WTC11 (cell line): Measurements from ENCODE around the gene MPST.

Source experiments
- EMX1 ChIP-seq: fragments of 250-450 bp; sonication (Bioruptor Pico); IDR thresholded peaks from 2 replicates; pipeline ENCODE4 v1.8.0; 2021; ENCODE audit warnings: mild to moderate bottlenecking
- ESRRA ChIP-seq: sonication (generic); formaldehyde crosslinking; IDR thresholded peaks from 2 replicates; pipeline ENCODE4 v1.8.1; 2022; ENCODE audit warnings: mild to moderate bottlenecking, missing genetic modification reagents, borderline replicate concordance
- ETV6 ChIP-seq: sonication (generic); formaldehyde crosslinking; IDR thresholded peaks from 2 replicates; pipeline ENCODE4 v1.8.1; 2022; ENCODE audit warnings: mild to moderate bottlenecking, missing genetic modification reagents
- FOXJ3 ChIP-seq: sonication (generic); formaldehyde crosslinking; IDR thresholded peaks from 2 replicates; pipeline ENCODE4 v1.9.0; 2021; ENCODE audit warnings: missing genetic modification reagents, mild to moderate bottlenecking, borderline replicate concordance
- JAZF1 ChIP-seq: fragments of 250-450 bp; sonication (Bioruptor Pico); IDR thresholded peaks from 2 replicates; pipeline ENCODE4 v1.9.0; 2021; ENCODE audit warnings: moderate library complexity, mild to moderate bottlenecking, inconsistent platforms
- NR1H2 ChIP-seq: sonication (generic); formaldehyde crosslinking; IDR thresholded peaks from 2 replicates; pipeline ENCODE4 v1.9.0; 2021; ENCODE audit warnings: mild to moderate bottlenecking, moderate library complexity, missing genetic modification reagents
- TCF7 ChIP-seq: sonication (generic); formaldehyde crosslinking; IDR thresholded peaks from 2 replicates; pipeline ENCODE4 v1.8.0; 2022; ENCODE audit warnings: mild to moderate bottlenecking, low read depth, missing genetic modification reagents, moderate library complexity
- ZBTB21 ChIP-seq: sonication (generic); formaldehyde crosslinking; IDR thresholded peaks from 2 replicates; pipeline ENCODE4 v1.8.1; 2023; ENCODE audit warnings: mild to moderate bottlenecking, missing genetic modification reagents, borderline replicate concordance
- TF ChIP-seq, protein P1 (sequence below): fragments of 200-600 bp; IDR thresholded peaks from 2 replicates; pipeline ENCODE4 v1.8.0; 2022; ENCODE audit warnings: antibody characterized with exemption
- TF ChIP-seq, protein P2 (sequence below): sonication (generic); formaldehyde crosslinking; IDR thresholded peaks from 2 replicates; pipeline ENCODE4 v1.8.0; 2022; ENCODE audit warnings: mild to moderate bottlenecking, missing genetic modification reagents
- TF ChIP-seq, protein P3 (sequence below): sonication (generic); formaldehyde crosslinking; IDR thresholded peaks from 2 replicates; pipeline ENCODE4 v1.8.1; 2022; ENCODE audit warnings: low read depth, mild to moderate bottlenecking, moderate library complexity, missing genetic modification reagents, borderline replicate concordance
- TF ChIP-seq, protein P4 (sequence below): sonication (generic); formaldehyde crosslinking; IDR thresholded peaks from 2 replicates; pipeline ENCODE4 v1.8.1; 2023; ENCODE audit warnings: mild to moderate bottlenecking, missing genetic modification reagents, moderate library complexity
- TF ChIP-seq, protein P5 (sequence below): fragments of 250-450 bp; sonication (Bioruptor Pico); IDR thresholded peaks from 2 replicates; pipeline ENCODE4 v1.9.0; 2021; ENCODE audit warnings: mild to moderate bottlenecking

DNA sequence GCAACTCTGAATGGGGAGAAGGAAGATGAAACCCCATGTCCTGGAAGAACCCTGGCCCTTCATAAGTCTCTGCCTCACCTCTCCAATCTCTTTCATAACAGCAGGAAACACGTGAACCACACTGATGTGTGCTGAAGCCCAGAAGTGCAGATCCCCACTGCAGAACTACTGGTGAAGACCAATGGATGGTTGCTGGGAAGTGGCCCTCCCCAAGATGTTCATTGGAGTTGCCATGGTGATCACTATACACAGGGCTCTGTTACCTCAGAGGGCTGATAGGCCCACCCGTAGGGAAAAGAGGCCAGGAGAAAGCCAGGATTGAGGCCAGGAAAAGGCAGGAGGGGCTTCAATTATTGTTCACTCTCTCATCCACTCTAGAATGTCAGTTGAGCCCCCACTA is 11.9 kb upstream of the MPST start:
- TF ChIP-seq NR1H2 = no peak
- TF ChIP-seq, protein P1, sequence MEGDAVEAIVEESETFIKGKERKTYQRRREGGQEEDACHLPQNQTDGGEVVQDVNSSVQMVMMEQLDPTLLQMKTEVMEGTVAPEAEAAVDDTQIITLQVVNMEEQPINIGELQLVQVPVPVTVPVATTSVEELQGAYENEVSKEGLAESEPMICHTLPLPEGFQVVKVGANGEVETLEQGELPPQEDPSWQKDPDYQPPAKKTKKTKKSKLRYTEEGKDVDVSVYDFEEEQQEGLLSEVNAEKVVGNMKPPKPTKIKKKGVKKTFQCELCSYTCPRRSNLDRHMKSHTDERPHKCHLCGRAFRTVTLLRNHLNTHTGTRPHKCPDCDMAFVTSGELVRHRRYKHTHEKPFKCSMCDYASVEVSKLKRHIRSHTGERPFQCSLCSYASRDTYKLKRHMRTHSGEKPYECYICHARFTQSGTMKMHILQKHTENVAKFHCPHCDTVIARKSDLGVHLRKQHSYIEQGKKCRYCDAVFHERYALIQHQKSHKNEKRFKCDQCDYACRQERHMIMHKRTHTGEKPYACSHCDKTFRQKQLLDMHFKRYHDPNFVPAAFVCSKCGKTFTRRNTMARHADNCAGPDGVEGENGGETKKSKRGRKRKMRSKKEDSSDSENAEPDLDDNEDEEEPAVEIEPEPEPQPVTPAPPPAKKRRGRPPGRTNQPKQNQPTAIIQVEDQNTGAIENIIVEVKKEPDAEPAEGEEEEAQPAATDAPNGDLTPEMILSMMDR = no peak
- TF ChIP-seq, protein P2, sequence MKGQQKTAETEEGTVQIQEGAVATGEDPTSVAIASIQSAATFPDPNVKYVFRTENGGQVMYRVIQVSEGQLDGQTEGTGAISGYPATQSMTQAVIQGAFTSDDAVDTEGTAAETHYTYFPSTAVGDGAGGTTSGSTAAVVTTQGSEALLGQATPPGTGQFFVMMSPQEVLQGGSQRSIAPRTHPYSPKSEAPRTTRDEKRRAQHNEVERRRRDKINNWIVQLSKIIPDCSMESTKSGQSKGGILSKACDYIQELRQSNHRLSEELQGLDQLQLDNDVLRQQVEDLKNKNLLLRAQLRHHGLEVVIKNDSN (CRISPR knock-in tag) = no peak
- TF ChIP-seq, protein P3, sequence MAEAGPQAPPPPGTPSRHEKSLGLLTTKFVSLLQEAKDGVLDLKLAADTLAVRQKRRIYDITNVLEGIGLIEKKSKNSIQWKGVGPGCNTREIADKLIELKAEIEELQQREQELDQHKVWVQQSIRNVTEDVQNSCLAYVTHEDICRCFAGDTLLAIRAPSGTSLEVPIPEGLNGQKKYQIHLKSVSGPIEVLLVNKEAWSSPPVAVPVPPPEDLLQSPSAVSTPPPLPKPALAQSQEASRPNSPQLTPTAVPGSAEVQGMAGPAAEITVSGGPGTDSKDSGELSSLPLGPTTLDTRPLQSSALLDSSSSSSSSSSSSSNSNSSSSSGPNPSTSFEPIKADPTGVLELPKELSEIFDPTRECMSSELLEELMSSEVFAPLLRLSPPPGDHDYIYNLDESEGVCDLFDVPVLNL (CRISPR knock-in tag) = no peak
- TF ChIP-seq, protein P4, sequence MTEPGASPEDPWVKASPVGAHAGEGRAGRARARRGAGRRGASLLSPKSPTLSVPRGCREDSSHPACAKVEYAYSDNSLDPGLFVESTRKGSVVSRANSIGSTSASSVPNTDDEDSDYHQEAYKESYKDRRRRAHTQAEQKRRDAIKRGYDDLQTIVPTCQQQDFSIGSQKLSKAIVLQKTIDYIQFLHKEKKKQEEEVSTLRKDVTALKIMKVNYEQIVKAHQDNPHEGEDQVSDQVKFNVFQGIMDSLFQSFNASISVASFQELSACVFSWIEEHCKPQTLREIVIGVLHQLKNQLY (CRISPR knock-in tag) = no peak
- no peak for TF ChIP-seq ESRRA (CRISPR knock-in tag)
- TF ChIP-seq JAZF1 (CRISPR knock-in tag) = no peak
- TF ChIP-seq, protein P5, sequence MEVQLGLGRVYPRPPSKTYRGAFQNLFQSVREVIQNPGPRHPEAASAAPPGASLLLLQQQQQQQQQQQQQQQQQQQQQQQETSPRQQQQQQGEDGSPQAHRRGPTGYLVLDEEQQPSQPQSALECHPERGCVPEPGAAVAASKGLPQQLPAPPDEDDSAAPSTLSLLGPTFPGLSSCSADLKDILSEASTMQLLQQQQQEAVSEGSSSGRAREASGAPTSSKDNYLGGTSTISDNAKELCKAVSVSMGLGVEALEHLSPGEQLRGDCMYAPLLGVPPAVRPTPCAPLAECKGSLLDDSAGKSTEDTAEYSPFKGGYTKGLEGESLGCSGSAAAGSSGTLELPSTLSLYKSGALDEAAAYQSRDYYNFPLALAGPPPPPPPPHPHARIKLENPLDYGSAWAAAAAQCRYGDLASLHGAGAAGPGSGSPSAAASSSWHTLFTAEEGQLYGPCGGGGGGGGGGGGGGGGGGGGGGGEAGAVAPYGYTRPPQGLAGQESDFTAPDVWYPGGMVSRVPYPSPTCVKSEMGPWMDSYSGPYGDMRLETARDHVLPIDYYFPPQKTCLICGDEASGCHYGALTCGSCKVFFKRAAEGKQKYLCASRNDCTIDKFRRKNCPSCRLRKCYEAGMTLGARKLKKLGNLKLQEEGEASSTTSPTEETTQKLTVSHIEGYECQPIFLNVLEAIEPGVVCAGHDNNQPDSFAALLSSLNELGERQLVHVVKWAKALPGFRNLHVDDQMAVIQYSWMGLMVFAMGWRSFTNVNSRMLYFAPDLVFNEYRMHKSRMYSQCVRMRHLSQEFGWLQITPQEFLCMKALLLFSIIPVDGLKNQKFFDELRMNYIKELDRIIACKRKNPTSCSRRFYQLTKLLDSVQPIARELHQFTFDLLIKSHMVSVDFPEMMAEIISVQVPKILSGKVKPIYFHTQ (CRISPR knock-in tag) = no peak
- TF ChIP-seq ETV6 (CRISPR knock-in tag) = no peak
- TF ChIP-seq EMX1 (CRISPR knock-in tag) = no peak
- TF ChIP-seq FOXJ3 = no peak
- no peak for TF ChIP-seq TCF7
- no peak for TF ChIP-seq ZBTB21 (CRISPR knock-in tag)
